HG03060 (cell line): ENCODE data around the gene IGSF21.

Experiments used
- ATAC-seq: cut with Tn5 transposase; IDR thresholded peaks from one replicate; pipeline ENCODE4 v1.9.1; 2021; ENCODE audit warnings: low read depth, moderate number of reproducible peaks; ENCODE audit not compliant: unreplicated experiment

Gene IGSF21

GRCh38 chr1:18385239-18385790 lies 277.7 kb downstream of the IGSF21 start:
- ATAC-seq, result no peak

DNA sequence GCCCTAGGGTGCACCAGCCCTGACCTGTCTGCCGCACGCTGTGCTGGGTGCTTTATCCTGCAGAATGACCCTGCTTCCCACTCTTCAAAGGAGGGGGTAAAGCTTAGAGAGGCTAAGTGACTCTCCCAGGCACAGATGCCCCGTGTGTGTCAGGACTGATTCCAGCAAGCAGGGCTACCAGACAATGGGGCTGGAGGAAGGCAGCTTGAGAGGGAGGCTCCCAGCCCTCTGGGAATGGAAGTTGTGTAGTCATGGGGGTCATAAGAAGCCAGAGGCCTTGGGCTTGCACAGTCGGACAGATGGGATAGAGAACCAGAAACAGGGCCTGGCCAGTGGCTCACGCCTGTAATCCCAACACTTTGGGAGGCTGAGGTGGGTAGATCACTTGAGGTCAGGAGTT lies 279.0 kb downstream of the IGSF21 start:
- ATAC-seq, result no peak

DNA sequence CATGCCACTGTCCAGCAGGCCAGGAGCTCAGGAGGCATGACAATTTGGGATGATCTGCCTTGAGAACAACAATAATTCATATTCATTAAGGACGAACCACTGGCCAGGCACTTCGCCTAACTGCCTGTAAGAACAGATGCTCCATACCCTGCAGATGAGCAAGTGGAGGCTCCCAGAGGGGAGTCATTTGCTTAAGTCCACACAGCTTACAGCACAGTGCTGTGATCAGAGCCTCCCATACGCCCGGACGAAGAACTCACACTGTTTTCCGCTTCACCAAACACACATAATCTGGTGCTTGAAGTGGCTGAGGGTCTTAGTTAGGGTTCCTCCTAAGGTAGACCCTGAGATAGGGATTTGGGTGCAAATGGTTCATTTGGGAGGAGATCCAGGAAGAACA lies 279.7 kb downstream of the IGSF21 start:
- no peak for ATAC-seq

DNA sequence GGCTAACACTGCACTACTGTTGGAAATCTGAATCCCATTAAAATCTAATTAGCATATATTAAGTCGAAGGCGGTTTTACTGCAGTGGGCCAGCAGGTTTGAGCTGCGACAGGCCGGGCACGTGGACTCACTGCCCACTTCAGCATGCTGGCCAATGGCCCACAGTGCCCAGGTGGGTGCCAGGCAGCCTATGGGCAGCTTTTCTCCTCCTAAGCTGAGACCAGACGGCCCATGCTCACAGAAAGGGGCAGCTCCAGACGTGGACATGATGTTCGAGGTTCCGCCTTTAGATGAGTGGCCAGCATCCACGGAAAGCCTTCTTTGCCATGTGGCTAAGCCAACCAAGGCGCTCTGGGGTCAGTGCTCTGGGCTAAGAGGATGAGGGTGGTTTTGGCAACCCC lies 283.4 kb downstream of the IGSF21 start:
- no peak for ATAC-seq

- no peak for ATAC-seq
Observed at GRCh38 chr1:18394563-18395156, 287.1 kb downstream of the IGSF21 start.

DNA sequence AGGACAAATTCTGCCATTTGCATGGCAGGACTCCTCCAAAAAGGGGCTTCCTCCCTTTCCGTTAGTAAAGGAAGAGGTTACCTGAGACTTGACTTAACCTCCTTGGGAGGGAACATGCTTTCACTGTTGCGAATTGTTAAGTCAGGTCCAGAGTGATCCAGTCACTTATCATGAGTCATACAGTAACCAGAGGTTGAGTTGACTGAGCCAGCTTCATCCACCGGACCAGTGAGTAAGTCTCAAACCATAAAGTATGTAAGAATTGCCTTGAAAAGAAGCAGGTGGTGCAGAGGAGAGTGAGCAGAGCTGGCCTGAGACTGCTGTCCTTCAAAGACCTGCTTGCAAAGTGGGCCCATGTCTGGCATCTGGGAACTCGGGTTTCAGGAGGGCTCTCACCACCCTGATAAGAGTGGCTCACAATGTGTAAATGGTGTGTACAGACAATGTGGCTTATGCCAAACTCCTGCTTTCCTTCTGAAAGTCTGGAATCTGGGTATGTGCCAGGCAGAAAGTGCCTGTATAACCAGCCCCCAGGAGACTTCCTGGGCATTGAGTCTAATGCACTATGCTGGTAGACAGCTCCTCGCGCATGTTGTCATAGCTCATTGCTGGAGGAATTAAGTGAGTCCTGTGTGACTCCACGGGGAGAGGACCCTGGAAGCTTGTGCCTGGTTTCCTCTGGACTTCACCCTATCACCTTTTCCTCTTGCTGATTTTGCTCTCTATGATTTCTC lies 288.8 kb downstream of the IGSF21 start:
- ATAC-seq, result no peak

GRCh38 chr1:18397641-18398040 lies 290.0 kb downstream of the IGSF21 start:
- no peak for ATAC-seq

- ATAC-seq, result no peak
Observed at GRCh38 chr1:18398791-18399530, 291.4 kb downstream of the IGSF21 start.

DNA sequence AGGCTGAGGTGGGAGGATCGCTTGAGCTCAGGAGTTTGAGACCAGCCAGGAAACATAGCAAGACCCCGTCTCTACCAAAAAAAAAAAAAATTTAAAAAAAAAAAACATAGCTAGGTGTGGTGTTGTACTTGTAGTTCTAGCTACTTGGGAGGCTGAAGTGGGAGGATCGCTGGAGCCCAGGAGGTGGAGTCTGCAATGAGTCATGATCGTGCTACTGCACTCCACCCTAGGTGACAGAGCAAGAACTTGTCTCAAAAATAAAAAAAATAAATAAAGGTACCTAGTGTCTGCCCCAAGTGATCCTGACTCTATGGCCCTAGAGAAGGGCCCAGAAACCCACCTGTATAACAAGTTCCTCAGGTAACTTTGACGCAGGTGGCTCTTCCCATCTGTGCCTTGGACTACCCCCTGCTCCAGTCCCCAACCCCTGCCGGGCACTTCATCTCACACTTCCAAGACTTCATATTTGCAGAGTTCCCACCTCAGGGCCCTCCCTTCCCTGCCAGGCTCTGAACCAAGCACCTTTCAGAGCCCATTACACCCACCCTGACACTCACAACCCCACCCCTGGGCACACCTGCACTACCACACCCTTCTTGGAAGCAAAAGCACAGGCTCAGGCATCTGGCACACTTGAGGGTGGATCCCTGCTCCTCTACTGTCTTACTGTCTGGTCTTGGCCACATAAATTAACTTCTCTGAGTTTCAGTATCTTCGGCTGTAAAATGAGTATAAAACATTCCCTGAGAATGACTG lies 292.9 kb downstream of the IGSF21 start:
- ATAC-seq, result no peak

GRCh38 chr1:18401921-18402320 lies 294.3 kb downstream of the IGSF21 start:
- no peak for ATAC-seq

- no peak for ATAC-seq
Observed at GRCh38 chr1:18404460-18404859, 296.9 kb downstream of the IGSF21 start.

DNA sequence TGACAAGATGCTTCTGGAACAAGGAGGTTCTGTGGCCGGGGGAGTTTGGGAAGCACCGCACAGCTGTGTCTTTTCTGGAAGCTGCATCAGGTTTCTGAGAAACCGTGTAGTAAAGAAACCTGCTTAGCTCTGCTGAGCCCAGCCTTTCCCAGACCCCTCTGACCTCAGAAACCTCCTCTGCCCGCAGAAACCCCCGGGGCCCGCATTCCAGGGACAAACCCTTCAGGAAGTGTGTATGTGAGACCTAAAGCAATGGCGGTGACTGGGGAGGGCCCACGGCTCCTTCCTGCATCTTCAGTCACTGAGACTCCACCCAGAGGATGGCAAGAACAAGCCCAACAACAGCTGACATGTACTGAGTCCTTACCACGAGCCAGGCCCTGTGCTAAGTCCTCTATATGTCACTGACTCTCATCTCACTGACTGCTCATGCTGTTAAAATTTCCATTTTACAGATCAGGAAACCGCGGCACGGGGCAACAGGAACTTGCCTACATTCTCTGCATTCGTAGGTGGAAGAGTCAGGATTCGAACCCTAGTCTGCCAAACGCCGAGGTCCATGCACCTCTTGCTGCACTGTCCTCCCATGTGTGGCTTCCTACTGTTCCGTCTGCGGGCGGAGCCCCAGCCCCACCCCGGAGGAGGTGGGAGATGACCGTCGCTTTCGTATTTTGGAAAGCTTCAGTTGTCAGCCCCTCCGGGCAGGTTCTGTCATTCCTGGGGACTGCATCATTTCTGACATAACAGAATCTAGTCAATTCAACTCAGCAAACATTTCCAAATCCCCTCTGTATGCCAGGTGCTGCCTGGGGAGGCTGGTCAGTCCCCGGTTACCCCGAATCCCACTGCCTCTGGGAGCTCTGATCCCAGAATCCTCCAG lies 299.8 kb downstream of the IGSF21 start:
- no peak for ATAC-seq

DNA sequence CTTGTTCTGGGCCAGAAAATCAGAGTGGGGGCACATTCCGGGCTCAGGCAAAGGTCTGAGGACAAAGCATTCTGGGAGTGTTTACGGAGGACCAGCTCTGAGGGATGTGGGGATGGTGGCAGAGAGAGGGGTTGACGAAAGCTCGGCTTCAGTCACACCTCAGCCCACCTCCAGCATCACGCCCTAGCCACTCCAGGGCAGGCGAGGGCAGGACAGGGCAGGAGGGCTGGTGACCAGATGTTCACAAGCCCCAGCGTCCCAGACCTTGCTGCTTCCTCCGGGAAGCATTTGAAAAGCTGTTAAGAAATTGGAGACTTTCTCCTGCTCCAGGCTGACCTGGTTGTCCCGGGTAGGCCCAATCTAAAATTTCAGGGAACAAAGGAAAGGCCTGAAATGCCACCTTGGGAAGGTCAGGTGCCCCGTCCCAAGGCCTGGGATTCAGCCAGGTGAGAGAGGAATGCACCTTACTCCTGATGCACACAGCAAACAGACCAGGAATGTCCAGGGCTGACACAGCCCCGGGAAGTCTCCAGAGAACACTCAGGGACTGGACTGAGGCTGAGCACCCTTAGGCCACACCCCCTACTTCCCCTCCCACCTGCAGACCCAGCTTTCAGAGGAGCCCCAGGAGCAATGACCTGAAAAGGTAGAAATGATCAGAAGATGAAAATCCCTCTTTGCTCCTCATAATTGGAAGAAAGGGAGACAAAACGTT lies 301.2 kb downstream of the IGSF21 start:
- ATAC-seq, result no peak

DNA sequence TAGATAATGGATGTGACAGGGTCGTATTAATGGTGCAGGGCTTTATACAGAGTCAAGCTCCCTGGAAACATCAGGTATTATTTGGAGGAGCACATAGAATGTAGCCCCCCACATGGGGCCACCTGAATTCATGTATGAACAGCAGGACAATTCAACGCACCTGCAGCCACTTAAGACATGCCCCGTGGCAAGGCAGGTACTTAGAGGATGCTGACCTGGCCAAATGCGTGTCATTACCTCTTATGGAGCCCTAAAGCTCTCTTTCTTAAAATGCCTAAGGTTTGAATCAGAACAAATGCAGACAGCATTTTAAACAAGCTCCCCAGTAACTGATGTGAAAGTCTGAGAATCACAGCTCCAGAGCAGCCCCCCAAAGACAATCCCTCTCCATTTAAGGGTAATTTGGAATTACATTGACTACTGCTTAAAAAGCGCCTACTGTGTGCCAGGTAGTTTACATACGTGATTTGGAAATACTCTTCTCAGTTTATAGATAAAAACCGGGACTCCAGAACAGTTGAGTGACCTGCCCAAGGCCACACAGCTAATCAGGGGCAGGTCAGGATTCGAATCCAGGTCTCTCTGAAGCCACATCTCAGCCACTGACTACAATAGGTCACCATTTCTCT lies 302.1 kb downstream of the IGSF21 start:
- ATAC-seq, result no peak

DNA sequence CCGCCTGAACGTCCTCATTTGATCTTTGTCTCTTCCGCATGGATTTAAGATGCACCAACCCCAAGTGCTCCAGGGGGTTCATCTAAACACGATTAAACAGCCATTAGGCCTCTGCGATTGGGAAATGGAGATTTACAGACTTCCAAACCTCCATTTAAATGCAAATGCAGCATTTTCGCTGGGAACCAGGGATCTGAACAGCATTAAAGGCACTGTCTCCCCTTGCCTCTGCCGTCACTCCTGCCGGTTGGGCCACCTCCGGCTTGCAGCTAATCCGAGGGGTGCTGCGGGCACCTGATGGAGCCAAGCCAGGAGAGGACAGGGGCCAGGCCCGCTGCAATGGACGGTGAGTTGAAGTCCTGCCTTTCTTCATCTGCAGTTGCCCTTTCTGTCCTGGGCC lies 302.8 kb downstream of the IGSF21 start:
- ATAC-seq, result no peak

DNA sequence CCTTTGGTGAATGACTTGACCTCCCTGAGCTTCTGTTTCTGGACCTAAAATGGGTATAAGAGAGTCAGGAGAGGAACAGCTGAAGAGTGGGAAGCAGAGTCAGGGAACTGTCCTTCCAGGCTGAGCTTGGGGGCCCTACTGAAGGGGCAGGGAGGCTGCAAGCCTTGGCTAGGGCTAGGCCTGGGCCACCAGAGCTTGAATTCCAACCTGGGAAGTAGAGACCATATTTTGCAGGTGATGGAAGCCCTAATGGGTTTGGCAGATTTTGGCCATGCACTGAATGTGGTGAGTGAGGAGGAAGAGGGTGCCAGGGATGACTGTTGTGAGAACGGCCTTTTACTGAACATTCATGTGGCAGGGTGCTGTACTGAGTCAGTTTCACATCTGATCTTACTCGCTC lies 303.7 kb downstream of the IGSF21 start:
- no peak for ATAC-seq

- ATAC-seq, result no peak
Observed at GRCh38 chr1:18411820-18412641, 304.4 kb downstream of the IGSF21 start.

GRCh38 chr1:18412882-18413353 lies 305.3 kb downstream of the IGSF21 start:
- no peak for ATAC-seq
